ENCODE results near the gene UTP3. TPM values are rescaled to one million over a fixed set of nuclear protein-coding genes. Genes with fewer than 3 reads are reported as not detected.
"Not testable (repeated sequence)": the region's sequence is repeated elsewhere in the genome, so short reads cannot be mapped to it uniquely, and the experiment has no call there.

UTP3 gene
- total and polyA plus RNA-seq, 2 donors (not counting 1 experiment from before 2014, with no cell fraction given), result 17.8 to 20.4 TPM

DNA sequence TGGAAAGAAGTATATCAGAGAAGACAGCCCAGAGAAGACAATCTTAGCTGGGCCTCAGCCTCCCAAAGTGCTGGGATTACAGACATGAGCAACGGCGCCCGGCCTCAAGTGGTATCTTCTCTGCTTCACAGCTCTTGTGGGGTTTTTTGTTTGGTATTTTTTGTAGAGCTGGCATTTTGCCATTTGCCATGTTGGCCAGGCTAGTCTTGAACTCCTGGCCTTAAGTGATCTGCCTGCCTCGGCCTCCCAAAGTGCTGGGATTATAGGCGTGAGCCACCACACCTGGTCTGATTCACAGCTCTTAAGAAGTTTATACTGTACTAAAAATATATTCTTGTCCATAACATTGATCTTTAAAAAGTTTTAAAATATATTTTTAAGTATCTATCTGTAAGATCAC lies 12.4 kb downstream of the UTP3 start:
- no peaks in the 10 kb centered on the region for H3K36me3 ChIP-seq (ENCODE audit: control insufficient read depth, insufficient read depth, low read length)
- no peak overlapping the region for H3K4me3 ChIP-seq (replicated peaks in 1 of 4; ENCODE audit: control extremely low read depth in 1 of 4, insufficient read depth in 1 of 4, low read depth in 3 of 4, low read length in 4 of 4)
- H3K9me3 ChIP-seq (ENCODE audit: control insufficient read depth, insufficient read depth, low read depth, low read length), result no peaks in the 10 kb centered on the region
- H2AFZ ChIP-seq (ENCODE audit: low read length), result no peak overlapping the region
- no peak overlapping the region for H3K4me2 ChIP-seq (ENCODE audit: extremely low read depth, insufficient read depth, low read length)
- TF ChIP-seq, protein P1, sequence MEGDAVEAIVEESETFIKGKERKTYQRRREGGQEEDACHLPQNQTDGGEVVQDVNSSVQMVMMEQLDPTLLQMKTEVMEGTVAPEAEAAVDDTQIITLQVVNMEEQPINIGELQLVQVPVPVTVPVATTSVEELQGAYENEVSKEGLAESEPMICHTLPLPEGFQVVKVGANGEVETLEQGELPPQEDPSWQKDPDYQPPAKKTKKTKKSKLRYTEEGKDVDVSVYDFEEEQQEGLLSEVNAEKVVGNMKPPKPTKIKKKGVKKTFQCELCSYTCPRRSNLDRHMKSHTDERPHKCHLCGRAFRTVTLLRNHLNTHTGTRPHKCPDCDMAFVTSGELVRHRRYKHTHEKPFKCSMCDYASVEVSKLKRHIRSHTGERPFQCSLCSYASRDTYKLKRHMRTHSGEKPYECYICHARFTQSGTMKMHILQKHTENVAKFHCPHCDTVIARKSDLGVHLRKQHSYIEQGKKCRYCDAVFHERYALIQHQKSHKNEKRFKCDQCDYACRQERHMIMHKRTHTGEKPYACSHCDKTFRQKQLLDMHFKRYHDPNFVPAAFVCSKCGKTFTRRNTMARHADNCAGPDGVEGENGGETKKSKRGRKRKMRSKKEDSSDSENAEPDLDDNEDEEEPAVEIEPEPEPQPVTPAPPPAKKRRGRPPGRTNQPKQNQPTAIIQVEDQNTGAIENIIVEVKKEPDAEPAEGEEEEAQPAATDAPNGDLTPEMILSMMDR (conservative IDR thresholded peaks at IDR 0.05 in 1 of 2, IDR thresholded peaks at IDR 0.05 in 1 of 2; ENCODE audit: low read depth in 1 of 2, low read length in 2 of 2), result no peak
- no peak for TF ChIP-seq EZH2 (IDR thresholded peaks at IDR 0.05; ENCODE audit: low read length, missing control alignments)
- H3K27ac ChIP-seq (ENCODE audit: insufficient read depth, low read length), result no peak overlapping the region
- H3K4me1 ChIP-seq (ENCODE audit: control insufficient read depth, extremely low read depth, insufficient read depth, low read length), result no peaks in the 10 kb centered on the region
- H4K20me1 ChIP-seq (ENCODE audit: control insufficient read depth, extremely low read depth, insufficient read depth, low read length), result no peaks in the 10 kb centered on the region
- no peak for DNase-seq (ENCODE audit: low read depth in 2 of 2)
- no peaks in the 10 kb centered on the region for H3K27me3 ChIP-seq (ENCODE audit: control insufficient read depth, insufficient read depth, low read length)
- H3K9ac ChIP-seq (ENCODE audit: insufficient read depth, low read length), result no peak overlapping the region
- no peaks in the 10 kb centered on the region for H3K79me2 ChIP-seq (ENCODE audit: control insufficient read depth, insufficient read depth, low read length)

DNA sequence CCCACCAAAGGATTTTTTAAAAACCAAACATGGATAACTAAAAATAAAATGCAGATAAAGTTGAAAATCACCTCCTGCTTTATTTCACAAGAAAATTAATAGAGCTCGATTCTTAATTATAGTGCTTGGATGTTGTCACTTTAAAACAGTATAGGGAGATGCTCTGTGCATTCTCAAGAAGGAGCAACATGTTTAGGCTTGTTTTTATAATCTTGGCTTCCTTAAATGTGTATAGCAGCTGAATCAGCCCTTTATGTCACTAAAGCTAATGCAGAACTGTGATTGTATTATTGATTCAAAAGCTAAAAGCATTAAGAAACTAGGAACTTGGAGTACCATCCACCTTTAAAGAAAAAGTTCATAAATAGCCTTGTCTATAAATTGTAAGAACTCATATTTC lies 12.9 kb downstream of the UTP3 start:
- no peak for DNase-seq (ENCODE audit: low read depth in 2 of 2)
- no peaks in the 10 kb centered on the region for H3K9me3 ChIP-seq (ENCODE audit: control insufficient read depth, insufficient read depth, low read depth, low read length)
- H3K4me1 ChIP-seq (ENCODE audit: control insufficient read depth, extremely low read depth, insufficient read depth, low read length), result no peaks in the 10 kb centered on the region
- H3K36me3 ChIP-seq (ENCODE audit: control insufficient read depth, insufficient read depth, low read length), result no peaks in the 10 kb centered on the region
- no peak overlapping the region for H3K9ac ChIP-seq (ENCODE audit: insufficient read depth, low read length)
- H4K20me1 ChIP-seq (ENCODE audit: control insufficient read depth, extremely low read depth, insufficient read depth, low read length), result no peaks in the 10 kb centered on the region
- no peak overlapping the region for H2AFZ ChIP-seq (ENCODE audit: low read length)
- H3K79me2 ChIP-seq (ENCODE audit: control insufficient read depth, insufficient read depth, low read length), result peaks cover 1% of the 10 kb centered on the region
- no peak overlapping the region for H3K4me2 ChIP-seq (ENCODE audit: extremely low read depth, insufficient read depth, low read length)
- H3K27ac ChIP-seq (ENCODE audit: insufficient read depth, low read length), result no peak overlapping the region
- H3K4me3 ChIP-seq (replicated peaks in 1 of 4; ENCODE audit: control extremely low read depth in 1 of 4, insufficient read depth in 1 of 4, low read depth in 3 of 4, low read length in 4 of 4), result no peak overlapping the region
- H3K27me3 ChIP-seq (ENCODE audit: control insufficient read depth, insufficient read depth, low read length), result no peaks in the 10 kb centered on the region
- TF ChIP-seq, protein P1 (conservative IDR thresholded peaks at IDR 0.05 in 1 of 2, IDR thresholded peaks at IDR 0.05 in 1 of 2; ENCODE audit: low read depth in 1 of 2, low read length in 2 of 2), result no peak
- no peak for TF ChIP-seq EZH2 (IDR thresholded peaks at IDR 0.05; ENCODE audit: low read length, missing control alignments)

DNA sequence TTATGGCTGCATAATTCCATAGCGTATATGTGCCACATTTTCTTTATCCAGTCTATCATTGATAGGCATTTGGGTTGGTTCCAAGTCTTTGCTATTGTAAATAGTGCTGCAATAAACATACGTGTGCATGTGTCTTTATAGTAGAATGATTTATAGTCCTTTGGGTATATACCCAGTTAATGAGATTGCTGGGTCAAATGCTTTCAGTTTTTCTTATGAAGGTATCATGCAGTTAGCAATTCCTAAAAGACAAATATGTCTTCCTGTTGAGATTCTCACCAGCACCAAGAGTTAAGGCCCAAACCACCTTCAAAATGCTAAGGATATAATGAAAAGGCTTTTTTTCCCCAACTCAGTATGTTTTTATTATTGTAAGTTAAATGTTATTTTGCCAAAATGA lies 14.3 kb downstream of the UTP3 start:
- DNase-seq (ENCODE audit: low read depth in 2 of 2); H3K9me3 ChIP-seq (ENCODE audit: control insufficient read depth, insufficient read depth, low read depth, low read length); H3K9ac ChIP-seq (ENCODE audit: insufficient read depth, low read length); H3K4me1 ChIP-seq (ENCODE audit: control insufficient read depth, extremely low read depth, insufficient read depth, low read length); H4K20me1 ChIP-seq (ENCODE audit: control insufficient read depth, extremely low read depth, insufficient read depth, low read length); H3K27me3 ChIP-seq (ENCODE audit: control insufficient read depth, insufficient read depth, low read length); H3K36me3 ChIP-seq (ENCODE audit: control insufficient read depth, insufficient read depth, low read length); H3K27ac ChIP-seq (ENCODE audit: insufficient read depth, low read length); H2AFZ ChIP-seq (ENCODE audit: low read length); H3K4me2 ChIP-seq (ENCODE audit: extremely low read depth, insufficient read depth, low read length); H3K4me3 ChIP-seq (replicated peaks in 1 of 4; ENCODE audit: control extremely low read depth in 1 of 4, insufficient read depth in 1 of 4, low read depth in 3 of 4, low read length in 4 of 4): not testable (repeated sequence)
- H3K79me2 ChIP-seq (ENCODE audit: control insufficient read depth, insufficient read depth, low read length), result peaks cover 14% of the 10 kb centered on the region
